ENCODE results near the gene ACSF3. TPM values are rescaled to one million over a fixed set of nuclear protein-coding genes. Genes with fewer than 3 reads are reported as not detected.

Gene ACSF3
- total RNA-seq, 1 experiment from 2014 or later = 74.5 TPM

GRCh38 chr16:89048090-89048725 is 45.4 kb upstream of the ACSF3 start:
- H3K9me3 ChIP-seq (ENCODE audit: control insufficient read depth in 1 of 2, insufficient read depth in 1 of 2, low read depth in 1 of 2, low read length in 2 of 2) = no peaks in the 10 kb centered on the region
- H3K36me3 ChIP-seq (ENCODE audit: control insufficient read depth in 1 of 2, insufficient read depth in 2 of 2, low read length in 2 of 2) = no peaks in the 10 kb centered on the region
- no peak for ATAC-seq
- intact Hi-C loops (cut with micrococcal nuclease) = no loop called here
- no peaks in the 10 kb centered on the region; the same call in 1 of the 2 replicates for H3K79me2 ChIP-seq (ENCODE audit: insufficient read depth, low read length)
- H3K27ac ChIP-seq (ENCODE audit: low read depth, low read length) = no peak overlapping the region
- RAD21 ChIA-PET (ENCODE audit: low non-redundant PET in 1 of 2, low total read pairs in 2 of 2, uncharacterized antibody in 2 of 2, unreplicated experiment in 2 of 2) = no interaction called here
- H3K4me1 ChIP-seq (ENCODE audit: control insufficient read depth in 1 of 2, insufficient read depth in 2 of 2, low read length in 2 of 2) = peaks cover 7 to 16% of the 10 kb centered on the region in 2 experiments
- H3K9ac ChIP-seq (ENCODE audit: low read length) = no peak overlapping the region
- CTCF ChIA-PET = no interaction called here
- POLR2A ChIA-PET = no interaction called here
- no peak for DNase-seq (ENCODE audit: low read depth, low spot score)
- H4K20me1 ChIP-seq (ENCODE audit: insufficient read depth) = no peaks in the 10 kb centered on the region
- no peak for TF ChIP-seq EGR1 (IDR thresholded peaks at IDR 0.05; ENCODE audit: low read depth)
- no peak for TF ChIP-seq RAD21 (IDR thresholded peaks at IDR 0.05; ENCODE audit: low read depth)
- TF ChIP-seq ZBTB33 (IDR thresholded peaks at IDR 0.05; ENCODE audit: extremely low read depth, insufficient replicate concordance, low read length) = no peak
- no peak for TF ChIP-seq ATF3 (IDR thresholded peaks at IDR 0.05)
- TF ChIP-seq MAX (IDR thresholded peaks at IDR 0.05) = no peak
- no peak for TF ChIP-seq POLR2AphosphoS5 (IDR thresholded peaks at IDR 0.05; ENCODE audit: low read depth, low read length)
- no peak for TF ChIP-seq CTCF (IDR thresholded peaks at IDR 0.05 in 2 of 3, conservative IDR thresholded peaks at IDR 0.05 in 1 of 3; ENCODE audit: borderline replicate concordance in 1 of 3, insufficient read depth in 1 of 3, low read depth in 2 of 3, low read length in 2 of 3)
- TF ChIP-seq ZFX (IDR thresholded peaks at IDR 0.05) = no peak
- no peak for TF ChIP-seq SP1 (IDR thresholded peaks at IDR 0.05; ENCODE audit: low read depth)
- no peak for TF ChIP-seq EZH2phosphoT487 (IDR thresholded peaks at IDR 0.05; ENCODE audit: borderline replicate concordance)
- no peak for TF ChIP-seq CBX3 (IDR thresholded peaks at IDR 0.05; ENCODE audit: low read depth)
- no peak for TF ChIP-seq ZNF274 (IDR thresholded peaks at IDR 0.05; ENCODE audit: low read depth, low read length)
- TF ChIP-seq TCF7L2 (IDR thresholded peaks at IDR 0.05; ENCODE audit: borderline replicate concordance, extremely low read depth, insufficient read depth, insufficient read length) = no peak
- TF ChIP-seq SIN3A (IDR thresholded peaks at IDR 0.05; ENCODE audit: low read depth) = no peak
- no peaks in the 10 kb centered on the region; the same call in 1 of the 2 replicates for H3K9me2 ChIP-seq (ENCODE audit: insufficient read depth)
- H2AFZ ChIP-seq (ENCODE audit: low read depth, low read length, poor library complexity, severe bottlenecking) = no peak overlapping the region
- no peak overlapping the region for H3K4me3 ChIP-seq (replicated peaks in 1 of 2; ENCODE audit: low read depth in 1 of 2, low read length in 2 of 2)
- H3K4me2 ChIP-seq (ENCODE audit: low read length) = no peak overlapping the region
- H3K27me3 ChIP-seq (ENCODE audit: insufficient read depth, low read length) = peaks cover 12% of the 10 kb centered on the region; the same call in 1 of the 2 replicates
- BruUV-seq (replicated peaks) = no TSS peak
